HG03280 (cell line): ENCODE results near the gene ZNF500.

Experiments used
- ATAC-seq: cut with Tn5 transposase; IDR thresholded peaks from one replicate; pipeline ENCODE4 v1.9.1; 2021; ENCODE audit warnings: mild to moderate bottlenecking, moderate library complexity; ENCODE audit not compliant: unreplicated experiment

ZNF500 gene

DNA sequence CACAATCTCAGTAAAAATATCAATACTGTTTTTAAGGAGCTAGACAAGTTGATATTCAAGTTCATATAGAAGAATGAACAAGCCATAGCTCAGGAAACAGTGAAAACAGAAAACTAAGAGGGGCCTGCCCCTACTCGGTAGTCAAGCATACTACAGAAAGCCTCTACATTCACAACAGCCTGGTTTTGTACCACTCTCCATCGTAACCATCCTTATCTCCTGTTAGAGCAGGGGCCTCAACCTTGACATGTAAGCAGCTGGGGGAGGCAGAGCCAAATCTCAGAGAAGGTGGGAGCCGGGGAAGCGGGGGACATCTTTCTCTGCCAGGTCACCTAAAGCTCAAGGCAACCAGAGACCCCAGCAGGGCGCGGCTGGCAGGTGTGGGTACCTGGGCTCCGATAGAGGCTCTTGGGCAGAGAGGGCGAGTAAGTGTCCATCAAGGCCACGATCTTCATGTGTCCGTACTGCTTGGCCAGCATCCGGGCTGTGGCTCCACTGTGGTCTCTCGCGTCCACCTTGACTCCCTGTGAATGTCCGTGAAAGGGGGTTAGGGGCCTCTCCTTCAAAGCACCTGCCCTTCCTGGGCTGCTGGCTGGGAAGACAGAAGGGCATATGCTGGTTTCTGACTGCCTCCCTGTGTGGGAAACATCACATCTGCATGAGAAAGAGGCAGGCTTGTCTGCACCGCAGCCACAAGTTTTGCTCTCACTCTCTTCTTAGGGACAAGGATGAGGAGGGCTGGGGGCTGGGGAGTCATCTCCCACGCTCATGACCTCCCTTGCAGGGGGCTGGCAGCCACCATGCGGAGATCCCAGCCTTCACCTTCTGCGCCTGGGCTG is 53.1 kb downstream of the ZNF500 start:
- no peak for ATAC-seq

DNA sequence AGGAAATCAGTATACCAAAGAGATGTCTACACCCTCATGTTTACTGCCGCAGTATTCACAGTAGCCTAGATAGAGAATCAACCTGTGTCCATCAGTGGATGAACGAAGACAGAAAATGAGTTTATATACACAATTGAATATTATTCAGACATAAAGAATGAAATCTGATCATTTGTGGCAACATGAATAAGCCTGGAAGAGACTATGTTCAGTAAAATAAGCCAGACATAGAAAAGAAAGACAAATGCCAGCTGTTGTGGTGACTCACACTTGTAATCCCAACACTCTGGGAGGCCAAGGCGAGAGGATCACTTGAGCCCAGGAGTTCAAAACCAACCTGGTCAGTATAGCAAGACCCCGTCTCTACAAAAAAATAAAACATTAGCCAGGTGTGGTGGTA is 57.5 kb downstream of the ZNF500 start:
- ATAC-seq, result no peak

DNA sequence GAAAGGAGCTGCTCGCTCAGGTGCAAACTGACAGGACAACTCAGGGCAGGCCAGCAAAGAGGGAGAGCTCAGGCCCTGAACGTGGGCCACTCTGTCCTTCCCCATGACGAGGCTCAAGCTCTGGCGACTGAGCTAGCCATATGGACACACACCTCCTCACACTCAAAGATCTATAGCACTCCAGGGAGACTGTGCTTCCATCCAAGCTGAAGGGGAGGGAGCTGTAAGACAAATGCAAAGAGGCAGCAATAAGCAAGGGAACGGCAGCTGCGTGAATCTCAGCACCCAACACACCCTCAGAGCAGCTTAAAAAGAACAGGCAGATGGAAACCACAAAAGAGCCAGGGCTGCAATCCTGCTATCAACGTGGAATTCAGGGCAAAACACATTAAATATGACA is 60.1 kb downstream of the ZNF500 start:
- no peak for ATAC-seq

DNA sequence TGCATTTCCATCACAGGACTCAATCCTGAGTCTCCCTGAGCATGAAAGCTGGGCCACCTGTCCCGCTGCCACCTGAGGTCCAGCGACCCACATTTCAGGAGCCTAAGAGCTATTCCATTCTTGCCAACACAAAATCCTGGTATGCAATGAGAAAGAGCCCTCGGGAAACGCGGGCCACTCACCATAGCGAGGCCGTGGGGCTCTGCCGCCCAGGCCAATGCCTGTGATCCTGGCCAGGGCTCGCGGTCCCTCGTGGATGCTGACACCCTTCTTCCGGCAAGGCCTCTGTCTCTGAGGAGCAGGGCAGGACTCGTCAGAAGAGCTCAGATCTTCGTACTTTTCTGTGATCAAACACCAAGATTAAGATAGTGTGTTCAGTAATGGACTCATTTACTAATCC is 62.0 kb downstream of the ZNF500 start:
- ATAC-seq, result no peak

DNA sequence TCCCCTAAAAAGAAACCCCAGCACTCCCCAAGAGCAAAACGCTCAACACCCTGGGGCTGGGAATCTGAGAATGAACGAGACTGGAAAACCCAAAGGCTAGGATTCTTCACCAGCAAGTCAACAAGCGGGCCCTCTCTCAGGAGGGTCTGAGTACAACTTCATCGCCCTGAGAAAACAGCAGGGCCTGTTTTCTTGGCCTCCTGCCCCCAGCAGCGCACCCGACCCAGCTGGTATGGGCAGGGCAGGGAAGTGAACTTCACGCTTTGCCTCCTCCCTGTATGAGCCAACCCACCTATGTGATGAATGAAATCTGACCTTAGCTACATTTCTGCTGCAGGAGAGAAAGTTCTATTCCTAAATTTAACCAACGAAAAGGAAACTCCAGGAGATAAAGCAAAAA is 62.5 kb downstream of the ZNF500 start:
- no peak for ATAC-seq

DNA sequence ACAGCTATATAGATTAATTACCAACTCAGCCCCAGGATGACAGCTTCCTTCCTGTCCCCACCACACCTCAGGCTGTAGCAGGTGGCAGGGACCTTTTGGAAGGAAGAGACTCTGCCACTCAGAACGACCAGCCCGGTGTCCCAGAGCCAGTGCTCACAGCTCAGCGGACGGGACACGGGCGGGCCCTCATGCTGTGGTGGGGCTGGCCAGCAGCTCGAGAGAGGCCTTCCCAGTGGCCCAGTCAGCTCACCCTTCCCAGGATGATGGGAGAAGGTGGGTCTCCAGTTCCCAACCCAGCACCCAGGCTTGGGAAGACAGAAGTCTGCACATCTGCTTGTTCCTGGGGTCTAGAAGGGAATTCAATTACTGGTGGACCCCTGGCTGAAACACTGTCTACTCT is 63.1 kb downstream of the ZNF500 start:
- no peak for ATAC-seq

DNA sequence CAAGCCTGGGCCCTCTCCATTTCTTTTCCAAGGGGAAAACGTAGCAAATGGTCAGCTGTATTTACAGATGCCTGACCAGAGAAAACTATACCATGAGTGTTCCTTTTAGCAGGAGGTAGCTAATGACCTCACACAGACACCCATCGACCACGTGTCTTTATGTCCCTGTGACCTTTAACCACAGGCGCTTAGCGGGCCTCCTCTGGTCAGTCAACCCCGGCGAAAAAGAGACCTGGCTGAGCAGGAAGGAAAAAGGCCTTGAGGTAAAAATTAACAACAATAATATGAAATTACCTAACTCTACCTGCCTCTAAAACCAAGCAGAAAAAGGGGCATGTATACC is 64.5 kb downstream of the ZNF500 start:
- no peak for ATAC-seq

DNA sequence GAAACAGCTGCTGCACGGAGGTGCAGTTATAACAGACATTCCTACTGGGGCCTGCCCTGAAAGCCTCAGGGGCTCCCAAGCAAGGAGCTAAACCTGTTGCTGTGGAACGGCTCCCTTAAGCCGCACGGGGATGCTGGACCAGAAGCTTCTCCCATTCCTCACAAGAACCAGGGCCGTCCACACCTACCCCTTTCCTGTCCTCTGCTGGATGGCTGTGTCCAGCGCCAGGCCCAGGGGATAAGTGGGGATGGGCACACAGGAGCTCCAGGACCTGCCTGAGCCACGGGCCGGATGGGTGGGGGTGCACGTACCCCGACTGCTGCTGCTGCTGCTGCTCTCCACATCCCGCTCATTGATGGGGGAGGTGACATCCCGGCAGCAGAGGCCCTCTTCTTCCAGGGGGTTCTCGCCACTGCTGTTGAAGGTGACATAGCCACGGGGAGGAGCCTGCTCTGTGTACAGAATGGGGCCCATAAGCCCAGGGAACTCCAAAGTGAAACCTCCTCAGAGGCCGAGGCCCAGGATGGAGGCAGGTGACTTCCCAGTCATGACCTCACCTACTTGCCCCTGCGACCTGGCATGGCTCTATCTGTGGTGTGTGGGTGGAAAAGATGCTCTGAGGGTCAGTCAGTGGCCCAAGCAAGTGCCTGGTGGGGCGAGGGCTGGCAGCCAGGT is 65.0 kb downstream of the ZNF500 start:
- ATAC-seq, result no peak

DNA sequence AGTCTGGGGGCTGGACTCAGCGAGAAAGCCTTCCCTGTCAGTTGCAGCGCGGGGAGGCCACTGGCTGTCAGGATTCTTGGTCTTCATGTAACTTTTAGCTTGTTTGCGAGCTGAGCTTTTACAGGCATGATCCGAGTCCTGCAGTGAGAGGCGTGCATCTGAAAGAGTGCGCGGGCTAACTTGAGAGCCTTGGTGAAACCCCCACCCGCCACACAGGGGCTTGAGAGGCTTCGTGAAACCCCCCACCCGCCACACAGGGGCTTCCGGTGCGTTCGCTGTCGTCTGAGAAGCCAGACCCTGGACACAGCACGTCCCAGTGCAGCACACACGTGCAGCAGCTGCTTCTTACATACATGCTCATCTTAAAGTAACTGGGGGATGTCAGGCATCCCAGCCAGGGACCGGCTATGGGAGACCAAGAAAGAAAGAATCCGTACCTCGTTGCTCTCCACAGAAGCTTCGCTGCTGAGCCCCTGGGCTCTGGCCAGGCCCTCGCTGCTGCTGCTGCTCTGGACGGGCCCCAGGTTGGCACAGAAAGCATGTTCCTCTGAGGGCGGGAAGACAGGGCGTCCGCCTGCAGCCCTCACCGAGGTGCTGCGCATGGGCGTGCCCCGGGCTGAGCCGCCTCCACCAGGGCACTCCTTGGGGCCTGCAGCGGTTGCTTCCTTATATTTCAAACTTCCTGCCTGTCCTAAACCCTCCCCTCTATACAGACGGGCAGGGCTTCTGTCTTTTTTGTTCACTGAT is 65.8 kb downstream of the ZNF500 start:
- no peak for ATAC-seq

DNA sequence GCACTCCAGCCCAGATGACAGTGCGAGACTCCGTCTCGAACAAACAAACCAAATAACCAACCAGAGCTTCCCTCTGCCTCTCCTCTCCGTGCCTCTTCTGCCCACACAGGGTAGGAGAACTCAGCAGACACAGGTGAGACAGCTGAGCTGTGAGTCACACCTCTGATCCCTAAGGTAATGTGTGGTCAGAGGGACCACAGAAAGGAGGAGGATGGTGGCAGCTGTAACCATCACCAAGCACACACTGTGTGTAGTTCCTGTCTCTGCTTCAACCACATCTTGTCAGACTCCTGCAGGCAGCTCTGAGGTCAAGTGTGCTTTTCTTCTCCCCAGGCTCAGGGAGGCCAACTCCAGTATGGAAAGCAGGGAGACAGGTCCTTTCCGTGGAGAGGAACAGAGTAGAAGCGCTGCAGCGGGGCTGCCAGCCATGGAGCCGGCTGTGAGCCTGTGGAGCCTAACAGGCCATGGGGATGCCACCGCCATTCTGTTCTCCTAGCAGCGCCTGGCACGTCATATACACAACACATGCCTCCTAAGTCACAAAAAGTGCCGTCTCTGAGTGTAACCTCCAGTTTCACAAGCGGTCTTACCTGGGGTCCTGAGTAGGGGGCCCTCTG is 66.5 kb downstream of the ZNF500 start:
- ATAC-seq, result no peak

DNA sequence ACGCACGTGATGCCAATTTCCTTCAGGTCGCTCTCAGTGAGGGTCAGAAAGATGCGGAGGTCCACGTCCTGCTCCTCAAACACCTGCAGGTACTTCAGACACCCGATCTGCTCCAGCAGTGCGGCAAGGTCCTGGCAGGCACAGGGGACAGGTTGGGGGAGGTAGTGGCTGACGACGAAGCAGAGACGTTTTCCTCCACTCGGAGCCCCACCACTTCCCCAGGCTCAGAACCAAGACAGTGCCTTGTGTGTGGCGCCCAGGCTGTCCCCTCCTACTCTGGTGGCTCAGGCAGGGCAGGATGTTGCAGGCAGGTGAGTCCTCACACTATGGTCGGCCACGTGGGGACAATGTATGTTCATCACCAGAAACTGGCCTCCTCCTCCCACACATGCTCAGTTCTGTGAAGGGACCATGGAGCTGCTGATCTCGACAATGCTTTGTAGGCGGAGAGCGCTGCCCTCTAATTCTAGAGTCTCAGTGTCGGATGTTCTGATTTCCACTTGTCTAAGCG is 67.9 kb downstream of the ZNF500 start:
- no peak for ATAC-seq

DNA sequence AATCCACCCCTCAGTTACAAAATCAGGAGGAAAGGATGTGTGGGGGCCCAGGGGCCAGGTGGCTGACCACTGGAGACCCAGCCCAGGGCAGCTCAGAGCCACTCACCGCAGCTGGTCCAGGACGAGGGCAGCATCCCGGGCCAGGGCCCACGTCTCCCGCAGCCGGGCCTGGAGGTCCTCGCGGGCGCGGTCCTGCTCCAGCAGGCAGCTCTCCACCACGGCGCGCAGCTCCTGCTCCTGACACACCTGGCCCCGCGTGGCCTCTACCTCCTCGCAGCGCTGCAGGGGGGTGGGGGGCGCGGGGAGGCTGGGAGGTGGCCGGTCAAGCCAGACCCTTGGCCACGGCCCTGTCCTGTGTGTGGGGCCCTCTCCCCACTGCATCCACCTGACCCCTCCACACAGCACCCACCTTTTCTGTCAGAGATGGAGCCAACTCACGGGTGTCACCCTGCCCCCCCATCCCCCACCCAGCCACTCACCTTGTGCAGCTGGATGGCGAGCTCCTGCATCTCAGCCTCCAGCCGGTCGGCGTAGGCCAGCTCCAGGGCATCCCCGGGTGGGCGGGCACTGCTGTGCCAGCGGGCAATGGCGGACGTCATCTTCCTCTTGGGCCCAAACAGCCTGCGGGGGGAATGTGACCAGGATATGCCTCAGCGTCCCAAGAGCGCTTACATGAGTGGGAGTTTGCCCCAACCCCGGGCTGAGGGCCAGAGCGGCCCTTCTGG is 68.5 kb downstream of the ZNF500 start:
- ATAC-seq, result no peak
